Lung microvascular endothelial cell (primary cell): ENCODE data around the gene FAM50A. TPM values are rescaled to one million over a fixed set of nuclear protein-coding genes. Genes with fewer than 3 reads are reported as not detected.

Experiments used
- DNase-seq, 2 donors: peaks; one replicate each; pipeline versions ENCODE4 v3.0.0 to v3.0.0-alpha.2; 2010; ENCODE audit warnings: low read depth in 2 of 2
- total RNA-seq: library from RNA; depleted of rRNA; stranded (reverse); fragments of >200 nt; gene quantifications from 2 replicates; pipeline ENCODE4 v1.2.1, GENCODE V29; 2014

The FAM50A gene
- total RNA-seq, 1 donor from 2014 or later = 51.0 TPM

- DNase-seq = no peak
Observed at GRCh38 chrX:154412468-154412867, 31.5 kb upstream of the FAM50A start.

- DNase-seq = no peak
Observed at GRCh38 chrX:154413142-154413541, 30.8 kb upstream of the FAM50A start.

- no peak for DNase-seq
Observed at GRCh38 chrX:154417157-154417556, 26.8 kb upstream of the FAM50A start.

- no peak for DNase-seq
Observed at GRCh38 chrX:154419189-154419588, 24.8 kb upstream of the FAM50A start.

- DNase-seq = peak; percentile 48 to 82
Observed at GRCh38 chrX:154419688-154420401, 24.1 kb upstream of the FAM50A start.

- no peak for DNase-seq
Observed at GRCh38 chrX:154420402-154420756, 23.6 kb upstream of the FAM50A start.

GRCh38 chrX:154426916-154427770, 16.8 kb upstream of the FAM50A start:
- no peak for DNase-seq

GRCh38 chrX:154428176-154429171, 15.5 kb upstream of the FAM50A start, which contains the start of gene ATP6AP1:
Gene ATP6AP1, plus strand, starts transcription at chrX:154428677. Its CDS starts 16 bp downstream, at chrX:154428693.
- peak; percentile 95 to 96 for DNase-seq

GRCh38 chrX:154429711-154430110, 14.2 kb upstream of the FAM50A start:
- DNase-seq = no peak

GRCh38 chrX:154430479-154430878, 13.5 kb upstream of the FAM50A start:
- DNase-seq = peak in 1 of 2 donors; percentile 44

GRCh38 chrX:154430916-154431315, 13.0 kb upstream of the FAM50A start:
- DNase-seq = no peak

GRCh38 chrX:154431341-154431740, 12.6 kb upstream of the FAM50A start:
- DNase-seq = no peak

- DNase-seq = no peak
Observed at GRCh38 chrX:154432210-154432609, 11.7 kb upstream of the FAM50A start.

GRCh38 chrX:154433605-154434004, 10.3 kb upstream of the FAM50A start:
- no peak for DNase-seq

GRCh38 chrX:154434394-154435168, 9.4 kb upstream of the FAM50A start:
- no peak for DNase-seq

GRCh38 chrX:154435171-154435733, 8.7 kb upstream of the FAM50A start:
- DNase-seq = no peak

GRCh38 chrX:154436374-154436982, 7.5 kb upstream of the FAM50A start:
- peak; percentile 35 to 55 for DNase-seq

GRCh38 chrX:154436983-154437752, 6.8 kb upstream of the FAM50A start, which contains the start of gene GDI1:
Gene GDI1, plus strand, starts transcription at chrX:154437154. Its CDS starts 101 bp downstream, at chrX:154437255.
- peak; percentile 57 to 62 for DNase-seq
